Testis (tissue), 2 donors: ENCODE measurements around the gene RTN4RL1.

Experiments
- CTCF ChIP-seq, 3 experiments: fragments of 450-650 bp in 2 of 3; fragments of 200-600 bp in 1 of 3; sonication (generic) in 1 of 3; IDR thresholded peaks; one replicate each; pipeline ENCODE4 v1.5.1; 2016 to 2019; ENCODE audit warnings: antibody characterized with exemption in 3 of 3, mild to moderate bottlenecking in 2 of 3, moderate library complexity in 1 of 3
- POLR2A ChIP-seq: fragments of 450-650 bp; IDR thresholded peaks from one replicate; pipeline ENCODE4 v1.6.1; 2017; ENCODE audit warnings: antibody characterized with exemption, mild to moderate bottlenecking, moderate library complexity

GRCh38 chr17:2070241-2071023 is 45.3 kb upstream of the RTN4RL1 start:
- no peak for TF ChIP-seq POLR2A
- no peak for TF ChIP-seq CTCF (IDR thresholded peaks at IDR 0.05)
